Activated naive CD4-positive, alpha-beta T cell (primary cell): ENCODE measurements around the gene HOXB3.

Experiments used
- DNase-seq, 4 experiments: peaks; one replicate each; lab custom pipeline; 2025; lab: John Stamatoyannopoulos, UW

HOXB3 gene

GRCh38 chr17:48569674-48570324 lies 20.2 kb downstream of the HOXB3 start:
- DNase-seq: no peak

- DNase-seq: no peak
Measured at GRCh38 chr17:48569240-48569582, 20.8 kb downstream of the HOXB3 start.

- DNase-seq: no peak
Measured at GRCh38 chr17:48568499-48569239, 21.4 kb downstream of the HOXB3 start.

- no peak for DNase-seq
Measured at GRCh38 chr17:48567646-48568354, 22.2 kb downstream of the HOXB3 start.

- no peak for DNase-seq
Measured at GRCh38 chr17:48567209-48567608, 22.8 kb downstream of the HOXB3 start.

- no peak for DNase-seq
Measured at GRCh38 chr17:48566717-48567116, 23.3 kb downstream of the HOXB3 start.

GRCh38 chr17:48565925-48566710 lies 23.9 kb downstream of the HOXB3 start:
- no peak for DNase-seq

- DNase-seq: no peak
Measured at GRCh38 chr17:48565022-48565554, 25.0 kb downstream of the HOXB3 start.

GRCh38 chr17:48564188-48565021 lies 25.6 kb downstream of the HOXB3 start:
- no peak for DNase-seq

- DNase-seq: no peak
Measured at GRCh38 chr17:48563867-48564187, 26.2 kb downstream of the HOXB3 start.

GRCh38 chr17:48563385-48563838 lies 26.6 kb downstream of the HOXB3 start:
- DNase-seq: no peak

- DNase-seq: no peak
Measured at GRCh38 chr17:48562934-48563333, 27.1 kb downstream of the HOXB3 start.

- DNase-seq: no peak
Measured at GRCh38 chr17:48561884-48562810, 27.9 kb downstream of the HOXB3 start.

- no peak for DNase-seq
Measured at GRCh38 chr17:48559840-48560817, 29.9 kb downstream of the HOXB3 start.

GRCh38 chr17:48559122-48559839 lies 30.8 kb downstream of the HOXB3 start:
- no peak for DNase-seq

GRCh38 chr17:48558831-48559121 lies 31.3 kb downstream of the HOXB3 start:
- DNase-seq: no peak

GRCh38 chr17:48558057-48558830 lies 31.8 kb downstream of the HOXB3 start:
- no peak for DNase-seq
